Hepatocyte (in vitro differentiated cells): ENCODE results near the gene PFKL. TPM values are rescaled to one million over a fixed set of nuclear protein-coding genes. Genes with fewer than 3 reads are reported as not detected.

ENCODE experiments used
- DNase-seq: peaks from one replicate; pipeline ENCODE4 v3.0.0-alpha.2; 2016; ENCODE audit warnings: low spot score
- H2AFZ ChIP-seq: fragments of 200-600 bp; sonication (generic); 2 replicates; pipeline ENCODE4 v1.6.0; 2016; ENCODE audit warnings: antibody characterized with exemption, mild to moderate bottlenecking
- H3K27ac ChIP-seq: fragments of 200-600 bp; sonication (generic); 2 replicates; pipeline ENCODE4 v1.5.1; 2016; ENCODE audit warnings: mild to moderate bottlenecking
- H3K27me3 ChIP-seq: fragments of 200-600 bp; sonication (generic); 2 replicates; pipeline ENCODE4 v1.6.1; 2016
- H3K36me3 ChIP-seq: fragments of 200-600 bp; sonication (generic); replicated peaks from 2 replicates; pipeline ENCODE4 v1.5.1; 2016; ENCODE audit warnings: low read depth; ENCODE audit not compliant: insufficient read depth
- H3K4me1 ChIP-seq: fragments of 200-600 bp; sonication (generic); 2 replicates; pipeline ENCODE4 v1.5.1; 2016; ENCODE audit warnings: mild to moderate bottlenecking, moderate library complexity; ENCODE audit not compliant: insufficient read depth
- H3K4me2 ChIP-seq: fragments of 200-600 bp; sonication (generic); 2 replicates; pipeline ENCODE4 v1.6.0; 2016
- H3K4me3 ChIP-seq: fragments of 200-600 bp; sonication (generic); 2 replicates; pipeline ENCODE4 v1.5.1; 2016; ENCODE audit warnings: mild to moderate bottlenecking
- H3K79me2 ChIP-seq: fragments of 200-600 bp; sonication (generic); 2 replicates; pipeline ENCODE4 v1.6.0; 2017; ENCODE audit warnings: mild to moderate bottlenecking
- H3K9me2 ChIP-seq: fragments of 200-600 bp; sonication (generic); replicated peaks from 2 replicates; pipeline ENCODE4 v1.6.0; 2017; ENCODE audit warnings: mild to moderate bottlenecking; ENCODE audit not compliant: insufficient read depth
- H3K9me3 ChIP-seq: fragments of 200-600 bp; sonication (generic); 2 replicates; pipeline ENCODE4 v1.5.1; 2016; ENCODE audit warnings: low read depth, mild to moderate bottlenecking
- H4K20me1 ChIP-seq: fragments of 200-600 bp; sonication (generic); 2 replicates; pipeline ENCODE4 v1.6.0; 2016; ENCODE audit warnings: mild to moderate bottlenecking; ENCODE audit not compliant: insufficient read depth, poor library complexity, severe bottlenecking
- CTCF ChIP-seq: fragments of 200-600 bp; sonication (generic); IDR thresholded peaks from 2 replicates; pipeline ENCODE4 v1.5.1; 2016; ENCODE audit warnings: antibody characterized with exemption, mild to moderate bottlenecking; ENCODE audit not compliant: poor library complexity
- EZH2 ChIP-seq: fragments of 200-600 bp; sonication (generic); IDR thresholded peaks from 2 replicates; pipeline ENCODE4 v1.6.1; 2016; ENCODE audit warnings: antibody characterized with exemption, mild to moderate bottlenecking, borderline replicate concordance
- EZH2phosphoT487 ChIP-seq: fragments of 200-600 bp; sonication (generic); IDR thresholded peaks from one replicate; pipeline ENCODE4 v1.6.1; 2018; ENCODE audit warnings: antibody characterized with exemption, mild to moderate bottlenecking, low read depth, moderate library complexity; ENCODE audit not compliant: unreplicated experiment, severe bottlenecking
- WGBS: methylation state at CpG from one replicate; pipeline ENCODE4 v1.1.6; 2016; ENCODE audit warnings: low lambda C conversion rate; ENCODE audit errors: missing lambda C conversion rate; 5-methylcytosine and 5-hydroxymethylcytosine counted together
- polyA plus RNA-seq: library from polyadenylated mRNA; unstranded; fragments of >200 nt; fragmentation: Nextera tagmentation; extraction: Ambion mirVana; gene quantifications from 2 replicates; pipeline ENCODE4 v1.2.1, GENCODE V29; 2016
- total RNA-seq: library from RNA; depleted of rRNA; stranded (reverse); fragments of >200 nt; gene quantifications from 2 replicates; pipeline ENCODE4 v1.2.3, GENCODE V29; 2014

Gene PFKL
- total and polyA plus RNA-seq, 2 experiments from 2014 or later = 140 to 205 TPM

- TF ChIP-seq EZH2 = no peak
- no peak for TF ChIP-seq CTCF
- TF ChIP-seq EZH2phosphoT487 = no peak
- 95% methylated on average over 13 of the region's 13 CpGs for WGBS
- H3K9me2 ChIP-seq = no peaks in the 10 kb centered on the region
- H3K79me2 ChIP-seq = no peaks in the 10 kb centered on the region
- no peak overlapping the region for H3K4me2 ChIP-seq
- no peaks in the 10 kb centered on the region for H3K4me1 ChIP-seq
- no peaks in the 10 kb centered on the region for H3K9me3 ChIP-seq
- H4K20me1 ChIP-seq = no peaks in the 10 kb centered on the region
- no peaks in the 10 kb centered on the region for H3K27me3 ChIP-seq
- no peak for DNase-seq
- no peak overlapping the region for H3K27ac ChIP-seq
- H2AFZ ChIP-seq = no peak overlapping the region
- H3K36me3 ChIP-seq = no peaks in the 10 kb centered on the region
- no peak overlapping the region for H3K4me3 ChIP-seq
Measured at GRCh38 chr21:44313451-44313850, 13.6 kb downstream of the PFKL start.

- no peaks in the 10 kb centered on the region for H3K9me2 ChIP-seq
- H3K27me3 ChIP-seq = no peaks in the 10 kb centered on the region
- no peaks in the 10 kb centered on the region for H3K4me1 ChIP-seq
- no peak overlapping the region for H2AFZ ChIP-seq
- no peak for TF ChIP-seq EZH2phosphoT487
- no peak for TF ChIP-seq EZH2
- no peak for TF ChIP-seq CTCF
- no peaks in the 10 kb centered on the region for H3K9me3 ChIP-seq
- no peak overlapping the region for H3K27ac ChIP-seq
- H3K4me2 ChIP-seq = no peak overlapping the region
- H3K4me3 ChIP-seq = no peak overlapping the region
- DNase-seq = no peak
- no peaks in the 10 kb centered on the region for H3K79me2 ChIP-seq
- H4K20me1 ChIP-seq = no peaks in the 10 kb centered on the region
- H3K36me3 ChIP-seq = no peaks in the 10 kb centered on the region
- WGBS = 93% methylated on average over 12 of the region's 15 CpGs
Measured at GRCh38 chr21:44314128-44314527, 14.3 kb downstream of the PFKL start.

- no peak overlapping the region for H3K4me3 ChIP-seq
- H3K9me2 ChIP-seq = no peaks in the 10 kb centered on the region
- no peaks in the 10 kb centered on the region for H3K27me3 ChIP-seq
- TF ChIP-seq EZH2phosphoT487 = no peak
- no peak for TF ChIP-seq CTCF
- TF ChIP-seq EZH2 = no peak
- no peaks in the 10 kb centered on the region for H3K36me3 ChIP-seq
- H3K4me2 ChIP-seq = no peak overlapping the region
- H4K20me1 ChIP-seq = no peaks in the 10 kb centered on the region
- no peaks in the 10 kb centered on the region for H3K9me3 ChIP-seq
- WGBS = 85% methylated on average over 8 of the region's 11 CpGs
- no peaks in the 10 kb centered on the region for H3K79me2 ChIP-seq
- no peak overlapping the region for H3K27ac ChIP-seq
- DNase-seq = no peak
- H3K4me1 ChIP-seq = no peaks in the 10 kb centered on the region
- H2AFZ ChIP-seq = no peak overlapping the region
Measured at GRCh38 chr21:44314561-44314960, 14.7 kb downstream of the PFKL start.

- TF ChIP-seq EZH2phosphoT487 (no peak), CTCF (no peak), EZH2 (no peak)
- Histone ChIP-seq H3K9me3 (no peaks in the 10 kb centered on the region), H3K4me1 (no peaks in the 10 kb centered on the region), H3K9me2 (no peaks in the 10 kb centered on the region), H4K20me1 (no peaks in the 10 kb centered on the region), H3K4me3 (no peak overlapping the region), H3K79me2 (no peaks in the 10 kb centered on the region), H3K27ac (no peak overlapping the region), H3K36me3 (no peaks in the 10 kb centered on the region), H3K4me2 (no peak overlapping the region), H3K27me3 (no peaks in the 10 kb centered on the region), H2AFZ (no peak overlapping the region)
- WGBS = 94% methylated on average over 16 of the region's 16 CpGs
- no peak for DNase-seq
Measured at GRCh38 chr21:44315691-44316203, 15.9 kb downstream of the PFKL start.
